Ramos (cell line): Measurements from ENCODE around the gene KCNJ6.
"Not testable (repeated sequence)": the region's sequence is repeated elsewhere in the genome, so short reads cannot be mapped to it uniquely, and the experiment has no call there.

Source experiments
- in situ Hi-C: fragments of 300-500 bp; cut with MboI; formaldehyde crosslinking; loops from one replicate; pipeline ENCODE4 v1.14.3; 2022; ENCODE audit warnings: low sequenced_read_pairs; ENCODE audit not compliant: unreplicated experiment

The KCNJ6 gene, protein sequence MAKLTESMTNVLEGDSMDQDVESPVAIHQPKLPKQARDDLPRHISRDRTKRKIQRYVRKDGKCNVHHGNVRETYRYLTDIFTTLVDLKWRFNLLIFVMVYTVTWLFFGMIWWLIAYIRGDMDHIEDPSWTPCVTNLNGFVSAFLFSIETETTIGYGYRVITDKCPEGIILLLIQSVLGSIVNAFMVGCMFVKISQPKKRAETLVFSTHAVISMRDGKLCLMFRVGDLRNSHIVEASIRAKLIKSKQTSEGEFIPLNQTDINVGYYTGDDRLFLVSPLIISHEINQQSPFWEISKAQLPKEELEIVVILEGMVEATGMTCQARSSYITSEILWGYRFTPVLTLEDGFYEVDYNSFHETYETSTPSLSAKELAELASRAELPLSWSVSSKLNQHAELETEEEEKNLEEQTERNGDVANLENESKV

GRCh38 chr21:37916310-37917051 lies at the start of gene KCNJ6:
Gene KCNJ6 (minus strand): TSS chr21:37916457. CDS start chr21:37840682, 75,775 bp downstream.
- in situ Hi-C loops: no loop called here

GRCh38 chr21:37965088-37965805 lies 49.0 kb upstream of the KCNJ6 start:
- in situ Hi-C loops: no loop called here

GRCh38 chr21:37958537-37958936 lies 42.3 kb upstream of the KCNJ6 start:
- in situ Hi-C loops: no loop called here

DNA sequence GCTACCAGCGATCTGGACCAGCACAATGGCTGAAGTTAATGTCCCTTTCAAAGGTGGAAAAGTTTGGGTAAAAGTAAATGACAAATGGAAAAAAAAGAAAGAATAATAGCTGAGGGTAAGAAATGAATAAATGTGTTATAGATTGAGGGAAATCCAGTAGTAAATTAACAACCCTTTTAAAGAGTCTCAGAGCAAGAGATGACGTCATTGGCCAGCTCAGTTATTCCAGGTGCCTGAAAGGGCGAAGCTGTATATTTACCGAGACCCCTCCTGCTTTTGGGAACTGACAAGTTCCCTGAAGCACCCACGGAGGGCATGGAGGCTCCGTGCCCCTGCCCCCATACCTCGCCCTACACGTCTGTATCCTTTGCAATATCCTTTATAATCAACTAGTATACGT lies 40.5 kb upstream of the KCNJ6 start:
- in situ Hi-C loops: no loop called here

DNA sequence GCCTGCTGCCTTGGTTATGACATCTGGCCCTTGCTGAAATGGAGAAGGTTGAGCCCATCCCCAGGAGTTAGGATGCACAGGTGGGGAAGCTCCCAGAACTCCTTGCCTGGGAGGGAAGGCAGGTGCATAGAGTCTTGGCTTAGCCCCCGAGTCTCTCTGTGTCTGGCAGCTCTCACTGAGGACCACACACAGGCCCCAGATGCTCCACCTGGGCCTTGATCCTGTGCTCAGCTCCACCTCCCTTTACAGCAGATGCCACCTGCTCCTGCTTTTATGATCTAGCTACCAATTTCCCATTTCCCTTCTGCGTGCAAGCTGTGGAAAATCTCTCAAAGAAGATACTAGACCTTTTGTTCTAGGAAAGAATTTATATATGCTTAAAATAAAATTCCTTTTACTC lies 28.8 kb upstream of the KCNJ6 start:
- in situ Hi-C loops: no loop called here

DNA sequence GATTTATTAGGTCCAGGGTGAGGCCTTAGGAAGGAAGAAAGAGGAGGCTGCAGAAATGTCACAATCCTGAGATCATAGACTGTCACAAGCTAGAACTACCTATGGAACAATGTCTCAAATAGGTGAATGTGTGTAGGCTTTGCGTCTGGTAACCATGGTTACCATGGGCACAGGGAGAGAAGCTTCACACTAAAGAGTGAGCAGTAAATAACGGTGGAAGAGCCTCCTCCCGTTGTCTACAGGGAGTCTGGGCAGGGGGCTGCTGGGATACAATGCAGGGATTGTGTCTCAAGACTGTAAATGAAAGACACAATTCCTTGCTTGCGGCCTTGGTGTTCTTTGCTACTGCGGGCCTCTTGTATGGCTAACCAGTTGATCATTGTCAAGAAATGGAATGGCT lies 28.2 kb upstream of the KCNJ6 start:
- in situ Hi-C loops: no loop called here

DNA sequence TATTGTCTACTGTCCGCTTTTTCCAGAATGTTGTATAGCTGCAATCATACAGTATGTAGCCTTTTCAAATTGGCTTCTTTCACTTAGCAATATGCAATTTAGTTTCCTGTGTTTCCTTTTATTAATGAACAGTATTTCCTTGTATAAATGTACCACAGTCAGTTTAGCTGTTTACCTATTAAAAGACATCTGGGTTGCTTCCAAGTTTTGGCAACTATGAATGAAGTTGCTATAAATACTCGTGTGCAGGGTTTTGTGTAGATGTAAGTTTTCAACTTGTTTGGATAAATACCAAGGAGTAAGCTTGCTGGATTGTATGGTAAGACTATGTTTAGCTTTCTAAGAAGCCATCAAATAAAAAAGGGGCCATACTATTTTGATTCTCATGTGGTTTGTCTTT lies 24.4 kb upstream of the KCNJ6 start:
- in situ Hi-C loops: no loop called here

DNA sequence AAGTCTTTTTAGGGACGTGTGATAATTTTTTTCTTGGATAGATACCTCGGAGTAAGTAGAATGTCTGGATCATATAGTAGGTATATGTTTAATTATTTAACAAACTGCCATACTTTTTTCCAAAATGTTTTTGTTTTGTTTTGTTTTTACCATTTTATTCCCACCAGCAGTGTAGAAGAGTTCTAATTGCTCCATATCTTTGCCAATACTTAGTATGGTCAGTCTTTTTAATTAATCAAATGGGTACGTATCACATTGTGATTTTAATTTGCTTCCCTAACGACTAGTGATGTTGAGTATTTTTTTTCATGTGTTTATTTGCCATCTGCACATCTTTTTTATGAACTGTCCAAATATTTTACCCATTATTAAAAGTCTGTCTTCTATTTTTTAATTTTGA lies 23.6 kb upstream of the KCNJ6 start:
- in situ Hi-C loops: no loop called here

DNA sequence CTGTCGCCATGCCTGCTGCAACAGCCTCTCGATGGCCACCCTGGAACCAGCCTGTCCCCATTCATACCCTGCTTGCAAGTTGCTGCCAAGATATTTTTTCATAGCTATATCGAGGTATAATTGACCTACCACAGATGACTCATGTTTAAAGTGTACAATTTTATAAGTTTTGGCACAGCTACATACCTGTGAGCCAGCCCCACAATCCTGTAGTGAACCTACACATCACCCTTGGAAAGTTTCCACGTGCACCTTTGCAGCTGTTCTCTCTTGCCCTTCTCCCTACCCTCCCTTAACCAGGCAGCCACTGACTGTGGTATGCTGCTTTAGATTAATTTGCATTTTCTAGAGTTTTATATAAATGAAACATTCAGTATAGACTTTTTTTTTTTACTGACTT lies 23.0 kb upstream of the KCNJ6 start:
- in situ Hi-C loops: no loop called here

- in situ Hi-C loops: no loop called here
Measured at GRCh38 chr21:37937668-37938067, 21.4 kb upstream of the KCNJ6 start.

GRCh38 chr21:37936010-37936785 lies 19.9 kb upstream of the KCNJ6 start:
- in situ Hi-C loops: no loop called here

GRCh38 chr21:37932936-37933335 lies 16.7 kb upstream of the KCNJ6 start:
- in situ Hi-C loops: no loop called here

- in situ Hi-C loops: no loop called here
Measured at GRCh38 chr21:37927711-37928110, 11.5 kb upstream of the KCNJ6 start.

DNA sequence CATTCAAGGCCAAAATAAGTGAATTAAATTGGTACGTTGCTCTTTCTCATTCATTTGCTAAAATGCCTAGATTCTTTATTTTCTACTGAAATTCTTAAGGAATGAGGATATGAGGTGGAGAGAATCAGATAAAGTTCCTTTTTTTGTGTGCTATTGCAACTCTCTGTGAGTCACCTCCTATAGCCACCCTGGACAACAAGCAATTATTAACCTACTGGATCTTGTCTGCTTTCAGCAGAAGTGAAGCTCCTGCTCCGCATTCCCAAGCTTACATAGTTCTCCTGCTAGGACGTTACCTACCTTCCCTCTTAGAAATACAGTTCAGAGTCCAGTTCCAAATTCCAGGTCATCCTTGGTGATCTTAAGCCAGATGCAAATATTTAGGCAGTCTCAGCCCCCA lies 4.8 kb upstream of the KCNJ6 start:
- in situ Hi-C loops: no loop called here

GRCh38 chr21:37920302-37920701 lies 4.0 kb upstream of the KCNJ6 start:
- in situ Hi-C loops: not testable (repeated sequence)

GRCh38 chr21:37917612-37918011 lies 1.4 kb upstream of the KCNJ6 start:
- in situ Hi-C loops: no loop called here

- in situ Hi-C loops: no loop called here
Measured at GRCh38 chr21:37915941-37916309, 332 bp downstream of the KCNJ6 start.

GRCh38 chr21:37915497-37915911 lies 753 bp downstream of the KCNJ6 start:
- in situ Hi-C loops: no loop called here

DNA sequence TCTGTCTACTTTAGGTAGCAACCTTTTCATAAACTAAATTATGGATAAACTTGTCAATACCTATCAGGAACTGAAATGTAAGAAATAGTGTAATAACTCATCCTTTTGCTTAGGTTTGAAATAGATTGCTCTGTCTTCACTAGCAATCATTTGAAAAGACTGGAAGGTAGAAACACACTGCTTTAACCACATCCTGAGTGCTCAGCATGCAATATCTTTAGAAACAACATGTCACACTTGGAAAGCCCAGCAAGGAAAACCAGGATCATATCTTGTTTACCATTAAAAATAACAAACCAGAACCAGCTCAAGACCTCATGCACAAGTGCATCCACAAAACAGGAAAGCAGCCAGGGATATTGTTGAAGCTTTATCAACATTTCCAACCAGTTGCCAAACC lies 3.6 kb downstream of the KCNJ6 start:
- in situ Hi-C loops: no loop called here

DNA sequence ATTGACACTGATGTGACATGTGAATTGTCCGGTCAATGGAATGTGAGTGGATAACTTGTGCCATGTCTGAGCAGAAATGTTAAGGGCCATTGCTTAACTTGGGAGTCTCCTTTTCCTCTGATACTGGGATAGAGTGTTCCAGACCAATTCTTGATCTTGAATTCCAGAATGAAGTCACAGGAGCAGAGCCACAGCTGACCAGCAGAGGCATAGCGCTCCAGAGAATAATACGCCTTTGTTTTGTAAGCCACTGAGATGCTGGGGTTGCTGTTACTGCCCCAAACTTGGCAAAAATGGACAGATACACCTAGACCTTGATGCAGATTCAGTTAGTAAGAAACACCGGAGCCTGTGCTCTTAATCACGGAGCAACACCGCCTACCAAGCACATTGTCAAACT lies 6.3 kb downstream of the KCNJ6 start:
- in situ Hi-C loops: no loop called here
